ENCODE data around the gene TMEM139.

The TMEM139 gene

DNA sequence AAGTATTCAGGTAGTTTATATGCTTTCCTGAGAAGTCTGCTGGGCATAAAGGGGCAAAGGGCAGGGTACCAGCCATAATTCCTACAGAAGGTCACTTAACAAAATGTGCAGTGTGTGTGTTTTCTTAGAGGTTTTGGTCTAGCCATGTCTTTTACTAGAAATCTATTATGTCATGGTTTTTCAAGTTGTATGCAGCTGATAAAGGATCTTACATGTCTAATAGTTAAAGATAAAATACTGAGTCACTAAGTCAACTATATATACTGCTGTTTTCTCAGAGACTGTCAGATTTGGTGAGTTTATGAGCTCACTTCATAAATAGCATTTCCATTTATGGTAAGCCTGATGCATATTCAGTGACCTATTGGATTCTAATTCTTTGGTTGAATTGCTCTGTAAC, 11.1 kb downstream of the TMEM139 start:
- peak in 1 of 2 donors; percentile 66 for DNase-seq (ENCODE audit: low read depth in 2 of 2)
- TF ChIP-seq, protein P1, sequence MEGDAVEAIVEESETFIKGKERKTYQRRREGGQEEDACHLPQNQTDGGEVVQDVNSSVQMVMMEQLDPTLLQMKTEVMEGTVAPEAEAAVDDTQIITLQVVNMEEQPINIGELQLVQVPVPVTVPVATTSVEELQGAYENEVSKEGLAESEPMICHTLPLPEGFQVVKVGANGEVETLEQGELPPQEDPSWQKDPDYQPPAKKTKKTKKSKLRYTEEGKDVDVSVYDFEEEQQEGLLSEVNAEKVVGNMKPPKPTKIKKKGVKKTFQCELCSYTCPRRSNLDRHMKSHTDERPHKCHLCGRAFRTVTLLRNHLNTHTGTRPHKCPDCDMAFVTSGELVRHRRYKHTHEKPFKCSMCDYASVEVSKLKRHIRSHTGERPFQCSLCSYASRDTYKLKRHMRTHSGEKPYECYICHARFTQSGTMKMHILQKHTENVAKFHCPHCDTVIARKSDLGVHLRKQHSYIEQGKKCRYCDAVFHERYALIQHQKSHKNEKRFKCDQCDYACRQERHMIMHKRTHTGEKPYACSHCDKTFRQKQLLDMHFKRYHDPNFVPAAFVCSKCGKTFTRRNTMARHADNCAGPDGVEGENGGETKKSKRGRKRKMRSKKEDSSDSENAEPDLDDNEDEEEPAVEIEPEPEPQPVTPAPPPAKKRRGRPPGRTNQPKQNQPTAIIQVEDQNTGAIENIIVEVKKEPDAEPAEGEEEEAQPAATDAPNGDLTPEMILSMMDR (IDR thresholded peaks at IDR 0.05; ENCODE audit: low read depth, low read length): no peak
- no peak overlapping the region for H3K4me3 ChIP-seq (replicated peaks in 1 of 2; ENCODE audit: low read depth in 2 of 2, low read length in 2 of 2)

DNA sequence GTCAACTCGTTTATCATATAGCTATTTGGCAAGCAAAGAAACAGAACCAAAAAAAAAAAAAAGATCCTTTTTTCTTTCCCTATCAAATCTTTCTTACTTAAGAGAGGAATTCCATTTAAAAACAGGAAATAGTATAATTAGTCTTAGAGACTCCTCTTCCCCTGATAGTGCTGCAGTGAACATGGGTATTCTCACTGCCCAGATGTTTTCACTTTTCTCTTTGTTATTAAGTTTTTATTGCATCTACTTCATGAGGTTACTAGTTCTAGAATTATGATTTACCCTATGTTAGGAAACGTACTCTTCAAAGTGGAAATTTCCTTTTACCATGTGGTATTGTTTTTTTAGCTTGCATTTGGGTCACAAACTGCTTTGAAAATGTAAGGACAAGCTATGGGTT, 11.9 kb downstream of the TMEM139 start:
- DNase-seq (ENCODE audit: low read depth in 2 of 2): no peak
- H3K4me3 ChIP-seq (replicated peaks in 1 of 2; ENCODE audit: low read depth in 2 of 2, low read length in 2 of 2): no peak overlapping the region
- TF ChIP-seq, protein P1 (IDR thresholded peaks at IDR 0.05; ENCODE audit: low read depth, low read length): no peak

DNA sequence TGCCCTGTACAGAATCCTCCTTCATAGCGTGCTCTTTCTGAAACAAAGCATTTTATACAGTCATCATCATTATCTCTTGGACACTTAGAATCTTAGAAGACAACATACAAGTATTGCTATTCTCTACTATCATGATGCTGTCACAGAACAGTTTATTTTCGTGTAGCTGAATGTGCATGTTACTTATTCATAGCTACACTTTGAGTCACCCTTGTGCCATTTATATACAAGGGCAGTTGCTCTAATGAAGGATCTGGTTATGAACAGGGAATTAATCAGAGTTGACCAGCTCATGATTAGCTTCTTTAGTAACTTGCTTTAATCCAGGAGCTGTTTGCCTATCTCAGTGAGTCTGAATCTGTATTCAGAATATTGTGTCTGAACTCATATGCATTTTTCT, 14.6 kb downstream of the TMEM139 start:
- H3K4me3 ChIP-seq (replicated peaks in 1 of 2; ENCODE audit: low read depth in 2 of 2, low read length in 2 of 2): no peak overlapping the region
- DNase-seq (ENCODE audit: low read depth in 2 of 2): peak in 1 of 2 donors; percentile 47
- TF ChIP-seq, protein P1 (IDR thresholded peaks at IDR 0.05; ENCODE audit: low read depth, low read length): no peak

DNA sequence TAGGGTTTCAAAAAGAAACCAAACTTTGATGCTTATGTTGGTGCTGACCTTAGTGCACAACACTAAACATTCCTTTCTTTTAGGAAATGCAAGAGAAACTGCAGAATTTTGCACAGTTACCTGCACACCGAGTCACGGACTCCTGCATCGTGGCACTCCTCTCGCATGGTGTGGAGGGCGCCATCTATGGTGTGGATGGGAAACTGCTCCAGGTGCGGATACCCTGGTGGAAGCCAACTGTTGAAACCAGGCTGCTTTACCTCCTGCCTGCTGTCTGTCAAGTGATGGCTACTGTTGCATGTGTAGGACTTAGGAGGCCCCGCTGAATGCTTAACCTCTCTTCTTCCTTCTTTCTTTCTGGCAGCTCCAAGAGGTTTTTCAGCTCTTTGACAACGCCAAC, 15.1 kb downstream of the TMEM139 start:
- no peak overlapping the region for H3K4me3 ChIP-seq (replicated peaks in 1 of 2; ENCODE audit: low read depth in 2 of 2, low read length in 2 of 2)
- peak in 1 of 2 donors; percentile 20 for DNase-seq (ENCODE audit: low read depth in 2 of 2)
- TF ChIP-seq, protein P1 (IDR thresholded peaks at IDR 0.05; ENCODE audit: low read depth, low read length): peak; percentile 50

DNA sequence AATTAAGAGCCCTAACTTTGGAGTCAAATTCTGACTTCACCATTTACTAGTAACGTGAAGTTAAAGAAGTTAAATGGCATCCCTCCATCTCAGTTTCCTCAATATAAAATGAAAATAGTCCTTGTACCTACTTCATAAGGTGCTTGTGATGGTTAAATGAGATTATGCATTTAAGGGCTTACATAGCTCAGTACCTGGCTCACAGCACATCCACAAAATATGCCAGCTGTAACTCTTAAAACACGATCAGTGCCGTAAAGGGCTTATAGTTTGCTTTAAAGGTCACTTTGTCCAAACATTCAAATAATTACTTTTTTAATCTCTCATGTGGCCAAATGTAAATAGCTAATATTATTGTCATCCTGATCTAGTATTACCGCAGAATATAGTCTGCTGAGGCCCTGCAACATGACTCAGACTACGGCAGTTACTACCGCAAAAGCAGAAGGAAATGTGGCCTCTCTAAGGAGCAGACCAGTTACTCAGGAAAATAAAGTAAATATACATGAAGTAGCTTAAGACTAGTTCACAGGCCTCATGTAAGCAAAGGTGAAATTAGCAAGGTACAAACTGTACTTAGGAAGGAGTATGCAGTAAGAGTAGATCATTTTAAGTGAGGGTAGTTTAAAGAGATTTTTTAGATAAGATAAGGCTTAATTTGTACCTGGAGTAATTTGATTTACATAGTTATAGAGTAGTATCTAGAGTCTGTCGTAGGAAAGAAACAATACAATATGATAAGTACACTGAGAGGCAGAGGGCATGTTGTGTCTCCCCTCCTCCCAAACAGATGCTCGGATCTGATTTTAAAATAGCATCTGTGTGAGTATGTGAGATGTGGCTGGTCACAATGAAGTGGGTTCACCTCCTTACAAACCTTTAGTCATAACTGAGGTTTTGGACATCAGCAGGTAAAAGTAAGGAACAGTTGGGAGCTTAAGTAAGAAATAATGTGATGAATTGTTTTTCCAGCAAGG, 16.5 kb downstream of the TMEM139 start:
- peak in 1 of 2 donors; percentile 51 for DNase-seq (ENCODE audit: low read depth in 2 of 2)
- TF ChIP-seq, protein P1 (IDR thresholded peaks at IDR 0.05; ENCODE audit: low read depth, low read length): no peak
- H3K4me3 ChIP-seq (replicated peaks in 1 of 2; ENCODE audit: low read depth in 2 of 2, low read length in 2 of 2): no peak overlapping the region

DNA sequence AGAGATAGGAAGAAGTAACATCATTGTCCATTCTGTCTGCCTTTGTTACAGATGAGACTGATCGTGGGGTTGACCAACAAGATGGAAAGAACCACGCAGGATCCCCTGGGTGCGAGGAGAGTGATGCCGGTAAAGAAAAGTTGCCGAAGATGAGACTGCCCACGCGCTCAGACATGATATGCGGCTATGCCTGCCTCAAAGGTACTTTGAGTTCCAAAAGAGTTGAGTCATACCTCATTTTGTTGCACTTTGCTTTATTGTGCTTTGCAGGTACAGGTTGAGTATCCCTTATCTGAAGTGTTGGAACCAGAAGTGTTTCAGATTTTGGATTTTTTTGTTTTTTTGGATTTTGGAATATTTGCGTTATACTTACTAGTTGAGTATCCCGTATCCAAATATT, 19.0 kb downstream of the TMEM139 start:
- no peak for DNase-seq (ENCODE audit: low read depth in 2 of 2)
- TF ChIP-seq, protein P1 (IDR thresholded peaks at IDR 0.05; ENCODE audit: low read depth, low read length): no peak
- H3K4me3 ChIP-seq (replicated peaks in 1 of 2; ENCODE audit: low read depth in 2 of 2, low read length in 2 of 2): no peak overlapping the region

Data from cardiac fibroblast (primary cell).